ENCODE data around the gene DNAH7. TPM values are rescaled to one million over a fixed set of nuclear protein-coding genes. Genes with fewer than 3 reads are reported as not detected.

Gene DNAH7
- total and polyA plus RNA-seq, 9 donors = 0.30 to 27.3 (median 1.6) TPM

- Histone ChIP-seq H3K27ac (no peak overlapping the region), H3K27me3 (no peaks in the 10 kb centered on the region), H3K9me3 (no peaks in the 10 kb centered on the region), H3K4me1 (ENCODE audit: insufficient read depth) (no peaks in the 10 kb centered on the region), H3K4me3 (no peak overlapping the region), H3K36me3 (no peaks in the 10 kb centered on the region)
- intact Hi-C loops (cut with DNase I) = no loop called here
- TF ChIP-seq EP300 (IDR thresholded peaks at IDR 0.05) (no peak), POLR2A (IDR thresholded peaks at IDR 0.05) (no peak), CTCF (IDR thresholded peaks at IDR 0.05) (no peak)
- 88 to 95% (median 92%) methylated on average over 5 of the region's 5 CpGs for WGBS, 3 donors
- DNase-seq = no peak
Measured at GRCh38 chr2:196083601-196084000, 15.0 kb upstream of the DNAH7 start.

GRCh38 chr2:196080526-196080925 lies 11.9 kb upstream of the DNAH7 start:
- Histone ChIP-seq H3K27ac (no peak overlapping the region), H3K9me3 (no peaks in the 10 kb centered on the region), H3K4me1 (ENCODE audit: insufficient read depth) (no peaks in the 10 kb centered on the region), H3K4me3 (no peak overlapping the region), H3K27me3 (no peaks in the 10 kb centered on the region), H3K36me3 (no peaks in the 10 kb centered on the region)
- 46 to 73% (median 56%) methylated on average over 2 of the region's 2 CpGs for WGBS, 3 donors
- TF ChIP-seq EP300 (IDR thresholded peaks at IDR 0.05) (no peak), POLR2A (IDR thresholded peaks at IDR 0.05) (no peak), CTCF (IDR thresholded peaks at IDR 0.05) (no peak)
- intact Hi-C loops (cut with DNase I) = no loop called here
- DNase-seq = no peak

- Histone ChIP-seq H3K4me3 (no peak overlapping the region), H3K9me3 (no peaks in the 10 kb centered on the region), H3K4me1 (ENCODE audit: insufficient read depth) (no peaks in the 10 kb centered on the region), H3K27me3 (no peaks in the 10 kb centered on the region), H3K36me3 (no peaks in the 10 kb centered on the region), H3K27ac (no peak overlapping the region)
- no peak for DNase-seq
- intact Hi-C loops (cut with DNase I) = loop anchor here in 2 of 4 donors (10.0 kb wide), 2 partner anchors 266 to 676 kb away; no protein-coding TSS in a partner anchor
- 9 to 22% (median 20%) methylated on average over 1 of the region's 1 CpG for WGBS, 3 donors
- TF ChIP-seq POLR2A (IDR thresholded peaks at IDR 0.05) = no peak
- TF ChIP-seq EP300 (IDR thresholded peaks at IDR 0.05) = no peak
- no peak for TF ChIP-seq CTCF (IDR thresholded peaks at IDR 0.05)
Measured at GRCh38 chr2:196079052-196079451, 10.4 kb upstream of the DNAH7 start.

- 33 to 48% (median 45%) methylated on average over 2 of the region's 2 CpGs for WGBS, 3 donors
- H3K27me3 ChIP-seq = no peaks in the 10 kb centered on the region
- TF ChIP-seq POLR2A (IDR thresholded peaks at IDR 0.05) (no peak), CTCF (IDR thresholded peaks at IDR 0.05) (no peak), EP300 (IDR thresholded peaks at IDR 0.05) (no peak)
- no peaks in the 10 kb centered on the region for H3K4me1 ChIP-seq (ENCODE audit: insufficient read depth)
- H3K4me3 ChIP-seq = no peak overlapping the region
- DNase-seq = no peak
- H3K36me3 ChIP-seq = no peaks in the 10 kb centered on the region
- H3K9me3 ChIP-seq = no peaks in the 10 kb centered on the region
- intact Hi-C loops (cut with DNase I) = loop anchor here in 2 of 4 donors (10.0 kb wide), 2 partner anchors 267 to 677 kb away; no protein-coding TSS in a partner anchor
- no peak overlapping the region for H3K27ac ChIP-seq
Measured at GRCh38 chr2:196077821-196078220, 9.2 kb upstream of the DNAH7 start.

Data from ovary (tissue), 9 donors.